Brain microvascular endothelial cell (primary cell): ENCODE results near the gene OR10H3.

Experiments used
- DNase-seq: peaks from one replicate; pipeline ENCODE4 v3.0.0-alpha.2; 2020
- H3K27ac ChIP-seq: fragments of 250-450 bp; sonication (Bioruptor Pico); 2 replicates; pipeline ENCODE4 v1.5.1; 2020; ENCODE audit warnings: mild to moderate bottlenecking, moderate library complexity
- H3K27me3 ChIP-seq: fragments of 250-450 bp; sonication (Bioruptor Pico); replicated peaks from 2 replicates; pipeline ENCODE4 v1.5.1; 2020; ENCODE audit warnings: mild to moderate bottlenecking
- H3K36me3 ChIP-seq: fragments of 250-450 bp; sonication (Bioruptor Pico); replicated peaks from 2 replicates; pipeline ENCODE4 v1.5.1; 2020; ENCODE audit warnings: mild to moderate bottlenecking
- H3K4me3 ChIP-seq: 2 replicates; pipeline ENCODE4 v1.5.1; 2011; ENCODE audit warnings: low read depth, mild to moderate bottlenecking, control low read depth, low read length, moderate library complexity
- CTCF ChIP-seq: IDR thresholded peaks from 2 replicates; pipeline ENCODE4 v1.5.1; 2011; ENCODE audit warnings: low read depth, mild to moderate bottlenecking, moderate library complexity, low read length, control low read depth, inconsistent platforms; ENCODE audit errors: missing control alignments
- in situ Hi-C: cut with HindIII; loops from 2 replicates; pipeline ENCODE4 v1.10.0; 2017; ENCODE audit warnings: low sequenced_read_pairs, low pct_ligation_motif_present

Gene OR10H3

GRCh38 chr19:15717809-15718208 lies 20.0 kb upstream of the OR10H3 start:
- no peak for DNase-seq
- H3K27ac ChIP-seq: no peak overlapping the region
- H3K36me3 ChIP-seq: no peaks in the 10 kb centered on the region
- TF ChIP-seq CTCF: no peak
- H3K27me3 ChIP-seq: no peaks in the 10 kb centered on the region
- no peak overlapping the region for H3K4me3 ChIP-seq
- in situ Hi-C loops: no loop called here

GRCh38 chr19:15721268-15721667 lies 16.5 kb upstream of the OR10H3 start:
- no peak for DNase-seq
- no peak for TF ChIP-seq CTCF
- Histone ChIP-seq H3K4me3 (no peak overlapping the region), H3K27ac (no peak overlapping the region), H3K36me3 (no peaks in the 10 kb centered on the region), H3K27me3 (no peaks in the 10 kb centered on the region)
- in situ Hi-C loops: no loop called here

GRCh38 chr19:15722956-15723355 lies 14.8 kb upstream of the OR10H3 start:
- no peak overlapping the region for H3K27ac ChIP-seq
- no peaks in the 10 kb centered on the region for H3K27me3 ChIP-seq
- in situ Hi-C loops: no loop called here
- TF ChIP-seq CTCF: no peak
- no peak overlapping the region for H3K4me3 ChIP-seq
- H3K36me3 ChIP-seq: no peaks in the 10 kb centered on the region
- DNase-seq: no peak

GRCh38 chr19:15727724-15728123 lies 10.1 kb upstream of the OR10H3 start, which contains the start of gene OR10H2:
TSS of gene OR10H2 (plus strand) at chr19:15728024. CDS start at chr19:15728044, 20 bp downstream.
- in situ Hi-C loops: no loop called here
- Histone ChIP-seq H3K27me3 (no peaks in the 10 kb centered on the region), H3K4me3 (no peak within 1 kb of the TSS), H3K27ac (no peak within 1 kb of the TSS), H3K36me3 (no peaks in the 10 kb centered on the region)
- no peak for DNase-seq
- TF ChIP-seq CTCF: no peak

- Histone ChIP-seq H3K36me3 (no peaks in the 10 kb centered on the region), H3K4me3 (no peak overlapping the region), H3K27me3 (no peaks in the 10 kb centered on the region), H3K27ac (no peak overlapping the region)
- in situ Hi-C loops: no loop called here
- no peak for TF ChIP-seq CTCF
- no peak for DNase-seq
Observed at GRCh38 chr19:15730538-15730937, 7.2 kb upstream of the OR10H3 start.

GRCh38 chr19:15732388-15732787 lies 5.4 kb upstream of the OR10H3 start:
- no peak for DNase-seq
- Histone ChIP-seq H3K27ac (no peak overlapping the region), H3K36me3 (no peaks in the 10 kb centered on the region), H3K27me3 (no peaks in the 10 kb centered on the region), H3K4me3 (no peak overlapping the region)
- TF ChIP-seq CTCF: no peak
- in situ Hi-C loops: no loop called here
